Fibroblast of lung (primary cell): Measurements from ENCODE around the gene TMEM82. TPM values are rescaled to one million over a fixed set of nuclear protein-coding genes. Genes with fewer than 3 reads are reported as not detected.

ENCODE experiments used
- DNase-seq, 2 donors: peaks; one replicate each; pipeline versions ENCODE4 v3.0.0 to v3.0.0-alpha.2; 2010; ENCODE audit warnings: low read depth in 2 of 2
- H2AFZ ChIP-seq: 2 replicates; pipeline ENCODE4 v1.5.1; 2012; ENCODE audit warnings: low read length, control low read depth, inconsistent platforms
- H3K27ac ChIP-seq: 2 replicates; pipeline ENCODE4 v1.5.1; 2011; ENCODE audit warnings: low read length, control low read depth; ENCODE audit not compliant: insufficient read depth
- H3K27me3 ChIP-seq: 2 replicates; pipeline ENCODE4 v1.5.1; 2011; ENCODE audit warnings: mild to moderate bottlenecking, low read length; ENCODE audit not compliant: control insufficient read depth, insufficient read depth
- H3K36me3 ChIP-seq: 2 replicates; pipeline ENCODE4 v1.5.1; 2011; ENCODE audit warnings: low read length; ENCODE audit not compliant: control insufficient read depth, insufficient read depth
- H3K4me1 ChIP-seq: 2 replicates; pipeline ENCODE4 v1.5.1; 2011; ENCODE audit warnings: low read length; ENCODE audit not compliant: control insufficient read depth, insufficient read depth; ENCODE audit errors: extremely low read depth
- H3K4me2 ChIP-seq: 2 replicates; pipeline ENCODE4 v1.5.1; 2011; ENCODE audit warnings: low read length, control low read depth; ENCODE audit not compliant: insufficient read depth; ENCODE audit errors: extremely low read depth
- H3K4me3 ChIP-seq, 4 experiments: fragments of 200-600 bp in 1 of 4; sonication (generic) in 1 of 4; replicated peaks in 1 of 4; 2 replicates each; pipeline ENCODE4 v1.5.1; 2011 to 2016; ENCODE audit warnings: low read length in 4 of 4, low read depth in 3 of 4, mild to moderate bottlenecking in 3 of 4, control low read depth in 2 of 4, inconsistent platforms in 1 of 4, mixed read lengths in 1 of 4; ENCODE audit not compliant: insufficient read depth in 1 of 4; ENCODE audit errors: control extremely low read depth in 1 of 4
- H3K79me2 ChIP-seq: 2 replicates; pipeline ENCODE4 v1.5.1; 2012; ENCODE audit warnings: mild to moderate bottlenecking, low read length, inconsistent platforms; ENCODE audit not compliant: control insufficient read depth, insufficient read depth
- H3K9ac ChIP-seq: 2 replicates; pipeline ENCODE4 v1.5.1; 2011; ENCODE audit warnings: mild to moderate bottlenecking, low read length, control low read depth; ENCODE audit not compliant: insufficient read depth
- H3K9me3 ChIP-seq: 2 replicates; pipeline ENCODE4 v1.5.1; 2012; ENCODE audit warnings: low read depth, low read length; ENCODE audit not compliant: control insufficient read depth, insufficient read depth
- H4K20me1 ChIP-seq: 2 replicates; pipeline ENCODE4 v1.5.1; 2011; ENCODE audit warnings: low read length; ENCODE audit not compliant: control insufficient read depth, insufficient read depth; ENCODE audit errors: extremely low read depth
- EZH2 ChIP-seq: IDR thresholded peaks from 2 replicates; pipeline ENCODE4 v1.5.1; 2012; ENCODE audit warnings: low read length, control low read depth, mild to moderate bottlenecking; ENCODE audit errors: missing control alignments
- polyA plus RNA-seq, 2 donors: library from polyadenylated mRNA; depleted of rRNA in 1 of 2; stranded (reverse) in 1 of 2; unstranded in 1 of 2; fragments of >200 nt; gene quantifications; 2 replicates each; pipeline ENCODE4 v1.2.1, GENCODE V29; 2011 to 2012; ENCODE audit warnings: missing spikeins in 1 of 2
- total RNA-seq: library from RNA; depleted of rRNA; stranded (reverse); fragments of >200 nt; gene quantifications from 2 replicates; pipeline ENCODE4 v1.2.1, GENCODE V29; 2014
- TF ChIP-seq, protein P1 (sequence below), 2 donors: IDR thresholded peaks in 1 of 2; conservative IDR thresholded peaks in 1 of 2; 1 replicate in 1 of 2; 2 replicates in 1 of 2; pipeline ENCODE4 v1.5.1; 2011 to 2012; ENCODE audit warnings: low read length in 2 of 2, control low read depth in 1 of 2, inconsistent platforms in 1 of 2, low read depth in 1 of 2, mild to moderate bottlenecking in 1 of 2

Gene TMEM82
- total and polyA plus RNA-seq, 2 donors (not counting 1 experiment from before 2014, with no cell fraction given): not detected

DNA sequence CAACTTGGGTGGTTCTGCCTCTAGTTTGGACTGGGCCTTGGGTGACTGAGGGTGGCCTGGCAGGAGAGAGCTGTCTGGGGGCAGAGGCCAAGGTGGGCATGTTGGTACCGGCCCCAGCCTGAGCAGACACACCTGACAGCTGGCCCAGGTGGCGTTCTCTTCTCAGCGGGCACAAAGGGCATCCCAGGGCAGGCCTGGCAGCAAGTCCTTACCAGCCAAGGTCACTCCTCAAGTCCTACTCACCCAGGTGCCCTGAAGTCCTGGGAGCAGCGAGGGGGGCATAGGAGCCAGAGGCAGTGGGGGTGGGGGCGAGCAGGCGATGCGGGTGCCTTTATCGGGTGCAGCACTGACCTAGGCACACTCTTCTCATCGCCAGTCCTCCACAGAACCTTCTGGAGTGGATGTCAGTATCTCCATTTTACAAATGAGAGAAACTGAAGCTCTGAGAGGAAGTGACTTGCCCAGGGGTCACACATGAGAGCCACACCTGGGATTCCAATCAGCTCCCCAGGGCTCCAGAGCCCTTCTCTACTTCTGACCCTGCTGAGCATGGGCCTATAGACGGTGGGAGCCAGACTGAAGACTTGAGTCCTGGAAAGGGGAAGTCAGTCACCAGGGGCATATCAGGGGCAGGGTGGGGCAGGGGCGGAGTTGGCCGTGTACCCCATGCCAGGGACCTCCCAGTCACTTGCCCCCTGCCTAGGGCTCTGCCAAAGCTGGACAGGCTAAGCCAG lies 6.8 kb upstream of the TMEM82 start:
- H4K20me1 ChIP-seq: no peaks in the 10 kb centered on the region
- no peaks in the 10 kb centered on the region for H3K79me2 ChIP-seq
- H2AFZ ChIP-seq: no peak overlapping the region
- H3K4me2 ChIP-seq: no peak overlapping the region
- no peaks in the 10 kb centered on the region for H3K27me3 ChIP-seq
- DNase-seq: no peak
- no peak overlapping the region for H3K4me3 ChIP-seq
- no peak overlapping the region for H3K27ac ChIP-seq
- no peak overlapping the region for H3K9ac ChIP-seq
- H3K4me1 ChIP-seq: no peaks in the 10 kb centered on the region
- H3K36me3 ChIP-seq: peaks cover 31% of the 10 kb centered on the region
- H3K9me3 ChIP-seq: no peaks in the 10 kb centered on the region
- TF ChIP-seq, protein P1, sequence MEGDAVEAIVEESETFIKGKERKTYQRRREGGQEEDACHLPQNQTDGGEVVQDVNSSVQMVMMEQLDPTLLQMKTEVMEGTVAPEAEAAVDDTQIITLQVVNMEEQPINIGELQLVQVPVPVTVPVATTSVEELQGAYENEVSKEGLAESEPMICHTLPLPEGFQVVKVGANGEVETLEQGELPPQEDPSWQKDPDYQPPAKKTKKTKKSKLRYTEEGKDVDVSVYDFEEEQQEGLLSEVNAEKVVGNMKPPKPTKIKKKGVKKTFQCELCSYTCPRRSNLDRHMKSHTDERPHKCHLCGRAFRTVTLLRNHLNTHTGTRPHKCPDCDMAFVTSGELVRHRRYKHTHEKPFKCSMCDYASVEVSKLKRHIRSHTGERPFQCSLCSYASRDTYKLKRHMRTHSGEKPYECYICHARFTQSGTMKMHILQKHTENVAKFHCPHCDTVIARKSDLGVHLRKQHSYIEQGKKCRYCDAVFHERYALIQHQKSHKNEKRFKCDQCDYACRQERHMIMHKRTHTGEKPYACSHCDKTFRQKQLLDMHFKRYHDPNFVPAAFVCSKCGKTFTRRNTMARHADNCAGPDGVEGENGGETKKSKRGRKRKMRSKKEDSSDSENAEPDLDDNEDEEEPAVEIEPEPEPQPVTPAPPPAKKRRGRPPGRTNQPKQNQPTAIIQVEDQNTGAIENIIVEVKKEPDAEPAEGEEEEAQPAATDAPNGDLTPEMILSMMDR (conservative IDR thresholded peaks at IDR 0.05 in 1 of 2, IDR thresholded peaks at IDR 0.05 in 1 of 2; ENCODE audit: low read depth in 1 of 2, low read length in 2 of 2): no peak
- TF ChIP-seq EZH2: no peak

DNA sequence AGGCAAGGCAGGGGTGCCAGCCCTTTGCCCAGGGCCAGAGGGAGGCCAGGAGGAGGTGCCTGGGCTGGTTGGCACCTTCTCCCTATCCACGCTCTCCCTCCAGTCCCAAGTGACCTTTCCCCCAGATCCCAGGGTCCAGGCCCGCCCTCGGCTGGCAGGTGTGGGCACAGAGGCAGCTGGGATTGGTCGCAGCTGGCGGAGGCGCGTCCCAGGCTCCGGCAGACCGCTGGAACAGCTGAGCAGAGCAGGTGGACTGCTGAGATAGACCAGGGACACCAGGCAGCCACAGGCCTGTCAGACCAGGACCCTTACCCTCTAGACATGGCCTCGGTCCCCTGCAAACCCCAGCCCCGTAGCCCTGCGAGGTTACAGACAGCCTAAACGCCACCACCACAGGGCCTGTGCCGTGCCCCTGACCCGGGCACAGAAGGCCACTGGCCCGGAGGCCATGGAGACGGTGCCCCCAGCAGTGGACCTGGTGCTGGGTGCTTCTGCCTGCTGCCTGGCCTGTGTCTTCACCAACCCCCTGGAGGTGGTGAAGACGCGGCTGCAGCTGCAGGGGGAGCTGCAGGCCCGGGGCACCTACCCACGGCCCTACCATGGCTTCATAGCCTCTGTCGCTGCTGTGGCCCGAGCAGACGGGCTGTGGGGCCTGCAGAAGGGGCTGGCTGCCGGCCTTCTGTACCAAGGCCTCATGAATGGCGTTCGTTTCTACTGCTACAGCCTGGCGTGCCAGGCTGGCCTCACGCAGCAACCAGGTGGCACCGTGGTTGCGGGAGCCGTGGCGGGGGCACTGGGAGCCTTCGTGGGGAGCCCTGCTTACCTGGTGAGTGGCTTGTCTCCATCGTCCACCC lies 6.0 kb upstream of the TMEM82 start, which contains the start of gene SLC25A34:
Gene SLC25A34 (plus strand): TSS at position 221 of the 854 bp plus-strand sequence. CDS start 228 bp downstream, at position 449.
- no peak for DNase-seq
- H3K79me2 ChIP-seq: no peaks in the 10 kb centered on the region
- no peak within 1 kb of the TSS for H3K4me2 ChIP-seq
- H3K36me3 ChIP-seq: peaks cover 24% of the 10 kb centered on the region
- no peak within 1 kb of the TSS for H3K9ac ChIP-seq
- H3K4me1 ChIP-seq: no peaks in the 10 kb centered on the region
- H3K27me3 ChIP-seq: no peaks in the 10 kb centered on the region
- no peaks in the 10 kb centered on the region for H3K9me3 ChIP-seq
- H3K4me3 ChIP-seq: no peak within 1 kb of the TSS
- no peak for TF ChIP-seq EZH2
- TF ChIP-seq, protein P1 (conservative IDR thresholded peaks at IDR 0.05 in 1 of 2, IDR thresholded peaks at IDR 0.05 in 1 of 2; ENCODE audit: low read depth in 1 of 2, low read length in 2 of 2): no peak
- no peak within 1 kb of the TSS for H2AFZ ChIP-seq
- no peak within 1 kb of the TSS for H3K27ac ChIP-seq
- H4K20me1 ChIP-seq: no peaks in the 10 kb centered on the region

DNA sequence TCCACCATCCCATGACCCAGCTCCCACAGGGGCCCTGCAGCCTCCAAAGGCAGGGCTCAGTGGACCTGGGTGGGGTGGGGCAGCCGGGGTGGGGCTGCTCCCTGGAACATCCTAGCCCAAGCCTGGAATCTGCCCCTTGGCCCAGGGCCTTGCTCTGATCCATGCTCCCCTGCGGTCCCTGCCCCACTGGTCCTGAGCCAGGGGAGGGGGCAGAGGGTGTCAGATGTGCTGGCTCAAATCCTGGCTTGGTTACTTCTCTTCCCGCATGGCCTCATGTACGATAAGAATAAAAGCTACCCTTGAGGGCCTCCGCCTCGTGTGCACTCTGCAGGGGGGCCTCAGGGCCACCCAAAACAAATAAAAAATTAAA lies 5.4 kb upstream of the TMEM82 start:
- no peak for DNase-seq
- H3K4me1 ChIP-seq: no peaks in the 10 kb centered on the region
- H3K79me2 ChIP-seq: no peaks in the 10 kb centered on the region
- H4K20me1 ChIP-seq: no peaks in the 10 kb centered on the region
- no peaks in the 10 kb centered on the region for H3K9me3 ChIP-seq
- no peak overlapping the region for H3K27ac ChIP-seq
- H3K36me3 ChIP-seq: peaks cover 23% of the 10 kb centered on the region
- no peak overlapping the region for H3K9ac ChIP-seq
- no peak overlapping the region for H3K4me2 ChIP-seq
- no peak overlapping the region for H2AFZ ChIP-seq
- TF ChIP-seq, protein P1 (conservative IDR thresholded peaks at IDR 0.05 in 1 of 2, IDR thresholded peaks at IDR 0.05 in 1 of 2; ENCODE audit: low read depth in 1 of 2, low read length in 2 of 2): no peak
- no peak for TF ChIP-seq EZH2
- H3K27me3 ChIP-seq: no peaks in the 10 kb centered on the region
- H3K4me3 ChIP-seq: no peak overlapping the region
